ENCODE results near the gene CSF1.

CSF1 gene

GRCh38 chr1:109969146-109969829, 58.6 kb downstream of the CSF1 start:
- DNase-seq (ENCODE audit: low read depth), result peak; percentile 64
- no peak overlapping the region for H3K4me3 ChIP-seq (ENCODE audit: low read length)
- TF ChIP-seq CTCF (IDR thresholded peaks at IDR 0.05; ENCODE audit: insufficient read depth, low read depth, low read length, missing control alignments), result no peak

- TF ChIP-seq CTCF (IDR thresholded peaks at IDR 0.05; ENCODE audit: insufficient read depth, low read depth, low read length, missing control alignments), result no peak
- H3K4me3 ChIP-seq (ENCODE audit: low read length), result no peak overlapping the region
- no peak for DNase-seq (ENCODE audit: low read depth)
Observed at GRCh38 chr1:109969907-109970306, 59.3 kb downstream of the CSF1 start.

- no peak for TF ChIP-seq CTCF (IDR thresholded peaks at IDR 0.05; ENCODE audit: insufficient read depth, low read depth, low read length, missing control alignments)
- no peak overlapping the region for H3K4me3 ChIP-seq (ENCODE audit: low read length)
- no peak for DNase-seq (ENCODE audit: low read depth)
Observed at GRCh38 chr1:109971559-109971958, 60.9 kb downstream of the CSF1 start.

- DNase-seq (ENCODE audit: low read depth), result no peak
- no peak for TF ChIP-seq CTCF (IDR thresholded peaks at IDR 0.05; ENCODE audit: insufficient read depth, low read depth, low read length, missing control alignments)
- no peak overlapping the region for H3K4me3 ChIP-seq (ENCODE audit: low read length)
Observed at GRCh38 chr1:109974191-109974590, 63.5 kb downstream of the CSF1 start.

- no peak for TF ChIP-seq CTCF (IDR thresholded peaks at IDR 0.05; ENCODE audit: insufficient read depth, low read depth, low read length, missing control alignments)
- DNase-seq (ENCODE audit: low read depth), result peak; percentile 70
- H3K4me3 ChIP-seq (ENCODE audit: low read length), result no peak overlapping the region
Observed at GRCh38 chr1:109975718-109976117, 65.1 kb downstream of the CSF1 start.

DNA sequence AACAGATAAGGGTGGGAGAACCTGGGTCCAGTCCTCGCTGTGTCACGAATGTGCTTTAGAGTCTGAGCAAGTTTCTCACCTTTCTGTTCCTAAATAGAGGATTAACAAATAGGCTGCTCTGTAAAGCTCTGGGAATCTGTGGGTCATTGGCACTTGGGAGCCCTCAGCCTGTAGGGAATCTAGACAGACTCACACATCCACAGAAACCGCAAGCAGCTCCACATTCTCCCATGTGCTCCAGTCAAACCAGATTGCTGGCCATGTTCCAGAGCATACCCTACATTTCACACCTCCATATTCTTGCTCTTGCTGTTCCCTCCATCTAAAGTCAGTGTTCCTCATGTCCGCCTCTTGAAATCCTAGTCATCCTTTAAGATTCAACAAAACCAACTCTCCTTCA, 66.1 kb downstream of the CSF1 start:
- no peak for DNase-seq (ENCODE audit: low read depth)
- H3K4me3 ChIP-seq (ENCODE audit: low read length), result no peak overlapping the region
- no peak for TF ChIP-seq CTCF (IDR thresholded peaks at IDR 0.05; ENCODE audit: insufficient read depth, low read depth, low read length, missing control alignments)

GRCh38 chr1:109977225-109977624, 66.6 kb downstream of the CSF1 start:
- no peak overlapping the region for H3K4me3 ChIP-seq (ENCODE audit: low read length)
- no peak for DNase-seq (ENCODE audit: low read depth)
- TF ChIP-seq CTCF (IDR thresholded peaks at IDR 0.05; ENCODE audit: insufficient read depth, low read depth, low read length, missing control alignments), result no peak

Measured in epithelial cell of esophagus (primary cell).